Chondrocyte (in vitro differentiated cells): Measurements from ENCODE around the gene MPST. TPM values are rescaled to one million over a fixed set of nuclear protein-coding genes. Genes with fewer than 3 reads are reported as not detected.

Experiments used
- DNase-seq: peaks from one replicate; pipeline ENCODE4 v3.0.0; 2021; ENCODE audit warnings: mixed read lengths, low spot score
- H3K27ac Mint-ChIP-seq: one replicate; pipeline ENCODE4 v1.8.0; 2021; ENCODE audit warnings: mild to moderate bottlenecking, moderate library complexity, mixed read lengths; ENCODE audit not compliant: unreplicated experiment
- H3K27me3 Mint-ChIP-seq: 2 replicates; pipeline ENCODE4 v1.8.0; 2021; ENCODE audit warnings: low read depth, mixed read lengths
- H3K36me3 Mint-ChIP-seq: 2 replicates; pipeline ENCODE4 v1.8.0; 2021; ENCODE audit warnings: low read depth, mixed read lengths
- H3K4me1 Mint-ChIP-seq: 2 replicates; pipeline ENCODE4 v1.8.0; 2021; ENCODE audit warnings: low read depth, mild to moderate bottlenecking, mixed read lengths
- H3K4me3 Mint-ChIP-seq: one replicate; pipeline ENCODE4 v1.8.0; 2021; ENCODE audit warnings: mild to moderate bottlenecking, moderate library complexity, mixed read lengths; ENCODE audit not compliant: unreplicated experiment
- H3K9me3 Mint-ChIP-seq: 2 replicates; pipeline ENCODE4 v1.8.0; 2021; ENCODE audit warnings: low read depth, mixed read lengths
- total RNA-seq: library from RNA; stranded (reverse); gene quantifications from 3 replicates; pipeline ENCODE4 v1.2.1, GENCODE V29; 2021
- TF ChIP-seq, protein P1 (sequence below): fragments of 200-600 bp; sonication (generic); IDR thresholded peaks from 2 replicates; pipeline ENCODE4 v1.5.0; 2021; ENCODE audit warnings: antibody characterized with exemption, mild to moderate bottlenecking, moderate library complexity

Gene MPST
- total RNA-seq, 1 donor from 2014 or later = 71.4 TPM

GRCh38 chr22:37048133-37048532, 28.6 kb downstream of the MPST start:
- DNase-seq = no peak
- Mint-ChIP-seq H3K9me3 (no peaks in the 10 kb centered on the region), H3K36me3 (no peaks in the 10 kb centered on the region), H3K4me3 (no peak overlapping the region), H3K4me1 (peaks cover 9% of the 10 kb centered on the region), H3K27me3 (no peaks in the 10 kb centered on the region), H3K27ac (no peak overlapping the region)
- TF ChIP-seq, protein P1, sequence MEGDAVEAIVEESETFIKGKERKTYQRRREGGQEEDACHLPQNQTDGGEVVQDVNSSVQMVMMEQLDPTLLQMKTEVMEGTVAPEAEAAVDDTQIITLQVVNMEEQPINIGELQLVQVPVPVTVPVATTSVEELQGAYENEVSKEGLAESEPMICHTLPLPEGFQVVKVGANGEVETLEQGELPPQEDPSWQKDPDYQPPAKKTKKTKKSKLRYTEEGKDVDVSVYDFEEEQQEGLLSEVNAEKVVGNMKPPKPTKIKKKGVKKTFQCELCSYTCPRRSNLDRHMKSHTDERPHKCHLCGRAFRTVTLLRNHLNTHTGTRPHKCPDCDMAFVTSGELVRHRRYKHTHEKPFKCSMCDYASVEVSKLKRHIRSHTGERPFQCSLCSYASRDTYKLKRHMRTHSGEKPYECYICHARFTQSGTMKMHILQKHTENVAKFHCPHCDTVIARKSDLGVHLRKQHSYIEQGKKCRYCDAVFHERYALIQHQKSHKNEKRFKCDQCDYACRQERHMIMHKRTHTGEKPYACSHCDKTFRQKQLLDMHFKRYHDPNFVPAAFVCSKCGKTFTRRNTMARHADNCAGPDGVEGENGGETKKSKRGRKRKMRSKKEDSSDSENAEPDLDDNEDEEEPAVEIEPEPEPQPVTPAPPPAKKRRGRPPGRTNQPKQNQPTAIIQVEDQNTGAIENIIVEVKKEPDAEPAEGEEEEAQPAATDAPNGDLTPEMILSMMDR = no peak

DNA sequence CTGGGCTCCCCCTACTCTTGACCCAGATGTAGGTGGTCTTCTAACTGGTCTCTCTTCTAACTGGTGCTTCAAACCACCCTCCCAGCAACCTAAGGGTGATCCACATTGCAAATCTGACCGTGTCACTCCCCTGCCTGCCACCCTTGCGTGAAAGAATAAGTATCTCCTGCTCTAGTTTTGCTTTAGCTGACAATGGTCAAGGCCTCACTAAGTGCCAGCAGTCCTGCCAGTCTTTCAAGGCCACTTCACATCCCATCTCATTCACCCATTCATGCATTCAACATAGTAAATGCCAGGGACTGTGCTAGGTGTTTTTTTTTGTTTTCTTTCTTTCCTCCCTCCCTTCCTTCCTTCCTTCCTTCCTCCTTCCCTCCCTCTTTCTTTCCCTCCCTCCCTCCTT, 29.7 kb downstream of the MPST start:
- Mint-ChIP-seq H3K36me3 (no peaks in the 10 kb centered on the region), H3K4me1 (peaks cover 12% of the 10 kb centered on the region), H3K9me3 (no peaks in the 10 kb centered on the region), H3K4me3 (no peak overlapping the region), H3K27me3 (no peaks in the 10 kb centered on the region), H3K27ac (no peak overlapping the region)
- TF ChIP-seq, protein P1 = no peak
- no peak for DNase-seq

DNA sequence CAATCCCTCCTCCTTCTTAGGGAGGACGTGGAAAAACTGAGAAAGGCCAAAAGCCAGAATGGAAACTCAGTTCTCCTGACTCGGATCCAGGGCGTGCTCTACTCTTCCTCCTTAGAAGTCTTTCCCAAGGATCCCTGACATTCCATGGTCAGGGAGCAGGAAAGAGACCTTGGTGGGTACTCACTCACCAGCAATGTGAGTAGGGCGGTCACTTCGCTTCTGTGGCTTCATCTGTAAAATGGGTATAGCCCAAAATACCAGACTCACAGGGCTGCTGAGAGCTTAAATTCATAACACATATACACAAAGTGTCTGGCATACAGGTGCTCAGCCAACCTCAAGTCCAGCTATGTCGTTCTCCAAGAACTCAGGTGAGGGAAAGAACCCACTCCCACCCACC, 31.4 kb downstream of the MPST start:
- TF ChIP-seq, protein P1 = no peak
- no peaks in the 10 kb centered on the region for H3K9me3 Mint-ChIP-seq
- H3K27me3 Mint-ChIP-seq = no peaks in the 10 kb centered on the region
- peak overlapping the region; percentile 38 for H3K4me3 Mint-ChIP-seq
- peaks cover 12% of the 10 kb centered on the region for H3K4me1 Mint-ChIP-seq
- DNase-seq = no peak
- no peak overlapping the region for H3K27ac Mint-ChIP-seq
- peaks cover 2% of the 10 kb centered on the region for H3K36me3 Mint-ChIP-seq

GRCh38 chr22:37051391-37052385, 32.1 kb downstream of the MPST start, which contains the start of gene KCTD17:
Gene KCTD17, plus strand, starts transcription at chr22:37051742. Its CDS starts 19 bp downstream, at chr22:37051761.
- DNase-seq = no peak
- H3K9me3 Mint-ChIP-seq = no peaks in the 10 kb centered on the region
- H3K36me3 Mint-ChIP-seq = peaks cover 7% of the 10 kb centered on the region
- no peak within 1 kb of the TSS for H3K27ac Mint-ChIP-seq
- peak within 1 kb of the TSS; percentile 71 for H3K4me3 Mint-ChIP-seq
- TF ChIP-seq, protein P1 = no peak
- H3K4me1 Mint-ChIP-seq = peaks cover 12% of the 10 kb centered on the region
- no peaks in the 10 kb centered on the region for H3K27me3 Mint-ChIP-seq

- no peak for DNase-seq
- peaks cover 10% of the 10 kb centered on the region for H3K36me3 Mint-ChIP-seq
- H3K4me3 Mint-ChIP-seq = peak overlapping the region; percentile 71
- H3K9me3 Mint-ChIP-seq = no peaks in the 10 kb centered on the region
- peaks cover 12% of the 10 kb centered on the region for H3K4me1 Mint-ChIP-seq
- TF ChIP-seq, protein P1 = no peak
- H3K27me3 Mint-ChIP-seq = no peaks in the 10 kb centered on the region
- no peak overlapping the region for H3K27ac Mint-ChIP-seq
Measured at GRCh38 chr22:37052386-37053309, 33.1 kb downstream of the MPST start.
